ENCODE results near the gene TRMT11.
A peak's percentile ranks its signal among the peaks of the same experiment; 100 is the strongest.

The TRMT11 gene

DNA sequence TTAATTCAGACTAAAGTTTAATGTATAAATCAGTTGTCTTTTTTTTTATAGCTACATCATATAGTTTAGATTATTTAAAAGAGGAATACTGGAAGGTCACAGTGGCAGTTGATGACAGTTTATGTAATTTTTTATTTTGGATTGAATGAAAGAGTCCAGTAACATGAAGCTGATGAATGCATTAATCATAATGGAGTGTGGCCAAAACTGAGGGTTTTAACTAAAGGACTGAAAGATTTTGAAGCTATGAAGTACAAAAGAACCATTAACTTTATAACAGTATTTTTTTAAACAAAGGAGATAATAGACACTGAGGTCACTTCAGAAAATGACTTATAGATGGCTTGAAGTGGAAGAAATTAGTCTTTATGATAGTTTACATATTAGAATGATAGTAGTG, 41.3 kb downstream of the TRMT11 start:
- DNase-seq (ENCODE audit: low read depth in 1 of 2, low spot score in 1 of 2): no peak
- no peak for TF ChIP-seq SPI1 (IDR thresholded peaks at IDR 0.05; ENCODE audit: borderline replicate concordance, low read depth)
- TF ChIP-seq GABPA (IDR thresholded peaks at IDR 0.05; ENCODE audit: low read depth): no peak
- TF ChIP-seq, protein P1, sequence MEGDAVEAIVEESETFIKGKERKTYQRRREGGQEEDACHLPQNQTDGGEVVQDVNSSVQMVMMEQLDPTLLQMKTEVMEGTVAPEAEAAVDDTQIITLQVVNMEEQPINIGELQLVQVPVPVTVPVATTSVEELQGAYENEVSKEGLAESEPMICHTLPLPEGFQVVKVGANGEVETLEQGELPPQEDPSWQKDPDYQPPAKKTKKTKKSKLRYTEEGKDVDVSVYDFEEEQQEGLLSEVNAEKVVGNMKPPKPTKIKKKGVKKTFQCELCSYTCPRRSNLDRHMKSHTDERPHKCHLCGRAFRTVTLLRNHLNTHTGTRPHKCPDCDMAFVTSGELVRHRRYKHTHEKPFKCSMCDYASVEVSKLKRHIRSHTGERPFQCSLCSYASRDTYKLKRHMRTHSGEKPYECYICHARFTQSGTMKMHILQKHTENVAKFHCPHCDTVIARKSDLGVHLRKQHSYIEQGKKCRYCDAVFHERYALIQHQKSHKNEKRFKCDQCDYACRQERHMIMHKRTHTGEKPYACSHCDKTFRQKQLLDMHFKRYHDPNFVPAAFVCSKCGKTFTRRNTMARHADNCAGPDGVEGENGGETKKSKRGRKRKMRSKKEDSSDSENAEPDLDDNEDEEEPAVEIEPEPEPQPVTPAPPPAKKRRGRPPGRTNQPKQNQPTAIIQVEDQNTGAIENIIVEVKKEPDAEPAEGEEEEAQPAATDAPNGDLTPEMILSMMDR (IDR thresholded peaks at IDR 0.05; ENCODE audit: insufficient read depth, low read length): no peak
- no peak for TF ChIP-seq POLR2AphosphoS5 (IDR thresholded peaks at IDR 0.05; ENCODE audit: low read depth)
- TF ChIP-seq, protein P2, sequence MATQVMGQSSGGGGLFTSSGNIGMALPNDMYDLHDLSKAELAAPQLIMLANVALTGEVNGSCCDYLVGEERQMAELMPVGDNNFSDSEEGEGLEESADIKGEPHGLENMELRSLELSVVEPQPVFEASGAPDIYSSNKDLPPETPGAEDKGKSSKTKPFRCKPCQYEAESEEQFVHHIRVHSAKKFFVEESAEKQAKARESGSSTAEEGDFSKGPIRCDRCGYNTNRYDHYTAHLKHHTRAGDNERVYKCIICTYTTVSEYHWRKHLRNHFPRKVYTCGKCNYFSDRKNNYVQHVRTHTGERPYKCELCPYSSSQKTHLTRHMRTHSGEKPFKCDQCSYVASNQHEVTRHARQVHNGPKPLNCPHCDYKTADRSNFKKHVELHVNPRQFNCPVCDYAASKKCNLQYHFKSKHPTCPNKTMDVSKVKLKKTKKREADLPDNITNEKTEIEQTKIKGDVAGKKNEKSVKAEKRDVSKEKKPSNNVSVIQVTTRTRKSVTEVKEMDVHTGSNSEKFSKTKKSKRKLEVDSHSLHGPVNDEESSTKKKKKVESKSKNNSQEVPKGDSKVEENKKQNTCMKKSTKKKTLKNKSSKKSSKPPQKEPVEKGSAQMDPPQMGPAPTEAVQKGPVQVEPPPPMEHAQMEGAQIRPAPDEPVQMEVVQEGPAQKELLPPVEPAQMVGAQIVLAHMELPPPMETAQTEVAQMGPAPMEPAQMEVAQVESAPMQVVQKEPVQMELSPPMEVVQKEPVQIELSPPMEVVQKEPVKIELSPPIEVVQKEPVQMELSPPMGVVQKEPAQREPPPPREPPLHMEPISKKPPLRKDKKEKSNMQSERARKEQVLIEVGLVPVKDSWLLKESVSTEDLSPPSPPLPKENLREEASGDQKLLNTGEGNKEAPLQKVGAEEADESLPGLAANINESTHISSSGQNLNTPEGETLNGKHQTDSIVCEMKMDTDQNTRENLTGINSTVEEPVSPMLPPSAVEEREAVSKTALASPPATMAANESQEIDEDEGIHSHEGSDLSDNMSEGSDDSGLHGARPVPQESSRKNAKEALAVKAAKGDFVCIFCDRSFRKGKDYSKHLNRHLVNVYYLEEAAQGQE (IDR thresholded peaks at IDR 0.05; ENCODE audit: insufficient replicate concordance, low read depth): no peak
- Histone ChIP-seq H3K27me3 (ENCODE audit: insufficient read depth, poor library complexity, severe bottlenecking) (no peaks in the 10 kb centered on the region), H3K4me3 (replicated peaks; ENCODE audit: insufficient read depth, low read length) (no peak overlapping the region), H3K27ac (replicated peaks) (no peak overlapping the region)

GRCh38 chr6:126030045-126030444, 43.7 kb downstream of the TRMT11 start:
- Histone ChIP-seq H3K27me3 (ENCODE audit: insufficient read depth, poor library complexity, severe bottlenecking) (no peaks in the 10 kb centered on the region), H3K4me3 (replicated peaks; ENCODE audit: insufficient read depth, low read length) (no peak overlapping the region), H3K27ac (replicated peaks) (no peak overlapping the region)
- TF ChIP-seq POLR2AphosphoS5 (IDR thresholded peaks at IDR 0.05; ENCODE audit: low read depth) (no peak), GABPA (IDR thresholded peaks at IDR 0.05; ENCODE audit: low read depth) (no peak)
- TF ChIP-seq, protein P1 (IDR thresholded peaks at IDR 0.05; ENCODE audit: insufficient read depth, low read length): no peak
- no peak for DNase-seq (ENCODE audit: low read depth in 1 of 2, low spot score in 1 of 2)

GRCh38 chr6:126033696-126034095, 47.4 kb downstream of the TRMT11 start:
- DNase-seq (ENCODE audit: low read depth in 1 of 2, low spot score in 1 of 2): peak; percentile 15 to 50
- no peak overlapping the region for H3K27ac ChIP-seq (replicated peaks)

GRCh38 chr6:126034656-126035055, 48.3 kb downstream of the TRMT11 start:
- Histone ChIP-seq H3K27ac (replicated peaks) (no peak overlapping the region), H3K4me3 (replicated peaks; ENCODE audit: insufficient read depth, low read length) (no peak overlapping the region), H3K27me3 (ENCODE audit: insufficient read depth, poor library complexity, severe bottlenecking) (no peaks in the 10 kb centered on the region)
- DNase-seq (ENCODE audit: low read depth in 1 of 2, low spot score in 1 of 2): no peak
- TF ChIP-seq POLR2AphosphoS5 (IDR thresholded peaks at IDR 0.05; ENCODE audit: low read depth) (no peak), SPI1 (IDR thresholded peaks at IDR 0.05; ENCODE audit: borderline replicate concordance, low read depth) (no peak), GABPA (IDR thresholded peaks at IDR 0.05; ENCODE audit: low read depth) (no peak)
- TF ChIP-seq, protein P2 (IDR thresholded peaks at IDR 0.05; ENCODE audit: insufficient replicate concordance, low read depth): no peak
- TF ChIP-seq, protein P1 (IDR thresholded peaks at IDR 0.05; ENCODE audit: insufficient read depth, low read length): no peak

More at GRCh38 chr6:126033696-126034095, 47.4 kb downstream of the TRMT11 start:
- no peak for TF ChIP-seq POLR2AphosphoS5 (IDR thresholded peaks at IDR 0.05; ENCODE audit: low read depth)
- no peak for TF ChIP-seq SPI1 (IDR thresholded peaks at IDR 0.05; ENCODE audit: borderline replicate concordance, low read depth)
- TF ChIP-seq, protein P1 (IDR thresholded peaks at IDR 0.05; ENCODE audit: insufficient read depth, low read length): peak; percentile 59
- Histone ChIP-seq H3K27me3 (ENCODE audit: insufficient read depth, poor library complexity, severe bottlenecking) (no peaks in the 10 kb centered on the region), H3K4me3 (replicated peaks; ENCODE audit: insufficient read depth, low read length) (no peak overlapping the region)
